Measurements from ENCODE around the gene RRP36. TPM values are rescaled to one million over a fixed set of nuclear protein-coding genes. Genes with fewer than 3 reads are reported as not detected.

RRP36 gene
- total and polyA plus RNA-seq, 9 of the 15 experiments (the other 6 are each of a cell fraction or from before 2014, with no cell fraction given) = 27.6 to 150 (median 114) TPM

DNA sequence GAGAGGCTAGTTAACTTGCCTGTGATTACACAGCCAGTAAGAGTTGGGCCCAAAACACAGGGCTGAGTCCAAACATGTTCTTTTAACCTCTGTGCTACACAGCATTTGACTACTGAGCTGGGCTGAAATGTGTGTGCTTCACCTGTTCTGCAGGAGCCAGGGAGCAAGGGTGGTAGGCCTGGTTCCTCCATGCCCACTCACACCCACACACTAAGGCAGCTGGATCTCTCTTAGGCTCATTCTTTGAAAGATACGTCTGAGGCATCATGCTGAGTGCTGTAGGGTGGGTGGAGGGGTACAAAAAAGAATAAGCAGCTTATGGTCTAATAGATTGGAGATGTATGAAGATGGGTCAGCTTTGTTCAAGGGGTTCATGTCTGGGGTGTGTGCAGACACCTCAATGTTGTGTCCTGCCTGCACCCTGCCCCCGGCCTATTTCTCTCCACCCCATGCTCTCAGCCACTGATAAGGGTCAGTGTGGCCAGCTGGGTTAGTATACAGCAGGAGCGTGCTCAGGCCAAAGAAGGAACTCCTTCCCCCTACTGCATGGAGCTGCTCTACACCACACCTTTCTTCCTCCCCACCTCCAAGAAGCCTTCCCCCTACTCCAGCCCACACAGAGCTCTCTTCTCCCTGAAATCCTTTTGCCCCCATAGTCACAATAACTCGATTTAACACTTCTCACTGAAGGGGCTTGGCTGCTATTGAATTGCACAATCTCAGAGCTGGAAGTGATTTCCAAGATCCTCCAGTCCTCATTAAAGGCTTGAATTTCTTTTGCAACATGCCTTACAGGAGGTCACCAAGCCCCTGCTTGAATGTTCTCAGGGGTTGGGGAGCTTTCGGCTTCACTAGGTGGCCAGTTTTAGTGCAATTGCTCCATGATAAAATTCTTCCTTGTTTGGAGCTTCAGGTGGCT lies 33.6 kb upstream of the RRP36 start (continued):
- TF ChIP-seq RAD21 (CRISPR knock-in tag; conservative IDR thresholded peaks at IDR 0.05 in 1 of 2, IDR thresholded peaks at IDR 0.05 in 1 of 2) (no peak), MECOM (CRISPR knock-in tag; IDR thresholded peaks at IDR 0.05) (no peak), BMI1 (IDR thresholded peaks at IDR 0.05; ENCODE audit: low read length) (no peak), HMGN3 (IDR thresholded peaks at IDR 0.05; ENCODE audit: borderline replicate concordance, extremely low read depth, insufficient read length, low read depth, low read length) (no peak), HLTF (IDR thresholded peaks at IDR 0.05) (no peak), ZNF324 (CRISPR knock-in tag; IDR thresholded peaks at IDR 0.05) (no peak), NCOA6 (IDR thresholded peaks at IDR 0.05) (no peak), NRF1 (conservative IDR thresholded peaks at IDR 0.05 in 1 of 2, IDR thresholded peaks at IDR 0.05 in 1 of 2) (peak; percentile 64 to 72), ZNF143 (CRISPR knock-in tag; IDR thresholded peaks at IDR 0.05) (no peak), EP400 (IDR thresholded peaks at IDR 0.05) (no peak), ZNF584 (CRISPR knock-in tag; IDR thresholded peaks at IDR 0.05; ENCODE audit: low read depth) (no peak), LCOR (CRISPR knock-in tag; IDR thresholded peaks at IDR 0.05) (no peak)
- TF ChIP-seq, protein P1, sequence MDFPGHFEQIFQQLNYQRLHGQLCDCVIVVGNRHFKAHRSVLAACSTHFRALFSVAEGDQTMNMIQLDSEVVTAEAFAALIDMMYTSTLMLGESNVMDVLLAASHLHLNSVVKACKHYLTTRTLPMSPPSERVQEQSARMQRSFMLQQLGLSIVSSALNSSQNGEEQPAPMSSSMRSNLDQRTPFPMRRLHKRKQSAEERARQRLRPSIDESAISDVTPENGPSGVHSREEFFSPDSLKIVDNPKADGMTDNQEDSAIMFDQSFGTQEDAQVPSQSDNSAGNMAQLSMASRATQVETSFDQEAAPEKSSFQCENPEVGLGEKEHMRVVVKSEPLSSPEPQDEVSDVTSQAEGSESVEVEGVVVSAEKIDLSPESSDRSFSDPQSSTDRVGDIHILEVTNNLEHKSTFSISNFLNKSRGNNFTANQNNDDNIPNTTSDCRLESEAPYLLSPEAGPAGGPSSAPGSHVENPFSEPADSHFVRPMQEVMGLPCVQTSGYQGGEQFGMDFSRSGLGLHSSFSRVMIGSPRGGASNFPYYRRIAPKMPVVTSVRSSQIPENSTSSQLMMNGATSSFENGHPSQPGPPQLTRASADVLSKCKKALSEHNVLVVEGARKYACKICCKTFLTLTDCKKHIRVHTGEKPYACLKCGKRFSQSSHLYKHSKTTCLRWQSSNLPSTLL (IDR thresholded peaks at IDR 0.05) = no peak
- TF ChIP-seq, protein P2, sequence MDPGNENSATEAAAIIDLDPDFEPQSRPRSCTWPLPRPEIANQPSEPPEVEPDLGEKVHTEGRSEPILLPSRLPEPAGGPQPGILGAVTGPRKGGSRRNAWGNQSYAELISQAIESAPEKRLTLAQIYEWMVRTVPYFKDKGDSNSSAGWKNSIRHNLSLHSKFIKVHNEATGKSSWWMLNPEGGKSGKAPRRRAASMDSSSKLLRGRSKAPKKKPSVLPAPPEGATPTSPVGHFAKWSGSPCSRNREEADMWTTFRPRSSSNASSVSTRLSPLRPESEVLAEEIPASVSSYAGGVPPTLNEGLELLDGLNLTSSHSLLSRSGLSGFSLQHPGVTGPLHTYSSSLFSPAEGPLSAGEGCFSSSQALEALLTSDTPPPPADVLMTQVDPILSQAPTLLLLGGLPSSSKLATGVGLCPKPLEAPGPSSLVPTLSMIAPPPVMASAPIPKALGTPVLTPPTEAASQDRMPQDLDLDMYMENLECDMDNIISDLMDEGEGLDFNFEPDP (CRISPR knock-in tag; IDR thresholded peaks at IDR 0.05) = no peak
- TF ChIP-seq, protein P3, sequence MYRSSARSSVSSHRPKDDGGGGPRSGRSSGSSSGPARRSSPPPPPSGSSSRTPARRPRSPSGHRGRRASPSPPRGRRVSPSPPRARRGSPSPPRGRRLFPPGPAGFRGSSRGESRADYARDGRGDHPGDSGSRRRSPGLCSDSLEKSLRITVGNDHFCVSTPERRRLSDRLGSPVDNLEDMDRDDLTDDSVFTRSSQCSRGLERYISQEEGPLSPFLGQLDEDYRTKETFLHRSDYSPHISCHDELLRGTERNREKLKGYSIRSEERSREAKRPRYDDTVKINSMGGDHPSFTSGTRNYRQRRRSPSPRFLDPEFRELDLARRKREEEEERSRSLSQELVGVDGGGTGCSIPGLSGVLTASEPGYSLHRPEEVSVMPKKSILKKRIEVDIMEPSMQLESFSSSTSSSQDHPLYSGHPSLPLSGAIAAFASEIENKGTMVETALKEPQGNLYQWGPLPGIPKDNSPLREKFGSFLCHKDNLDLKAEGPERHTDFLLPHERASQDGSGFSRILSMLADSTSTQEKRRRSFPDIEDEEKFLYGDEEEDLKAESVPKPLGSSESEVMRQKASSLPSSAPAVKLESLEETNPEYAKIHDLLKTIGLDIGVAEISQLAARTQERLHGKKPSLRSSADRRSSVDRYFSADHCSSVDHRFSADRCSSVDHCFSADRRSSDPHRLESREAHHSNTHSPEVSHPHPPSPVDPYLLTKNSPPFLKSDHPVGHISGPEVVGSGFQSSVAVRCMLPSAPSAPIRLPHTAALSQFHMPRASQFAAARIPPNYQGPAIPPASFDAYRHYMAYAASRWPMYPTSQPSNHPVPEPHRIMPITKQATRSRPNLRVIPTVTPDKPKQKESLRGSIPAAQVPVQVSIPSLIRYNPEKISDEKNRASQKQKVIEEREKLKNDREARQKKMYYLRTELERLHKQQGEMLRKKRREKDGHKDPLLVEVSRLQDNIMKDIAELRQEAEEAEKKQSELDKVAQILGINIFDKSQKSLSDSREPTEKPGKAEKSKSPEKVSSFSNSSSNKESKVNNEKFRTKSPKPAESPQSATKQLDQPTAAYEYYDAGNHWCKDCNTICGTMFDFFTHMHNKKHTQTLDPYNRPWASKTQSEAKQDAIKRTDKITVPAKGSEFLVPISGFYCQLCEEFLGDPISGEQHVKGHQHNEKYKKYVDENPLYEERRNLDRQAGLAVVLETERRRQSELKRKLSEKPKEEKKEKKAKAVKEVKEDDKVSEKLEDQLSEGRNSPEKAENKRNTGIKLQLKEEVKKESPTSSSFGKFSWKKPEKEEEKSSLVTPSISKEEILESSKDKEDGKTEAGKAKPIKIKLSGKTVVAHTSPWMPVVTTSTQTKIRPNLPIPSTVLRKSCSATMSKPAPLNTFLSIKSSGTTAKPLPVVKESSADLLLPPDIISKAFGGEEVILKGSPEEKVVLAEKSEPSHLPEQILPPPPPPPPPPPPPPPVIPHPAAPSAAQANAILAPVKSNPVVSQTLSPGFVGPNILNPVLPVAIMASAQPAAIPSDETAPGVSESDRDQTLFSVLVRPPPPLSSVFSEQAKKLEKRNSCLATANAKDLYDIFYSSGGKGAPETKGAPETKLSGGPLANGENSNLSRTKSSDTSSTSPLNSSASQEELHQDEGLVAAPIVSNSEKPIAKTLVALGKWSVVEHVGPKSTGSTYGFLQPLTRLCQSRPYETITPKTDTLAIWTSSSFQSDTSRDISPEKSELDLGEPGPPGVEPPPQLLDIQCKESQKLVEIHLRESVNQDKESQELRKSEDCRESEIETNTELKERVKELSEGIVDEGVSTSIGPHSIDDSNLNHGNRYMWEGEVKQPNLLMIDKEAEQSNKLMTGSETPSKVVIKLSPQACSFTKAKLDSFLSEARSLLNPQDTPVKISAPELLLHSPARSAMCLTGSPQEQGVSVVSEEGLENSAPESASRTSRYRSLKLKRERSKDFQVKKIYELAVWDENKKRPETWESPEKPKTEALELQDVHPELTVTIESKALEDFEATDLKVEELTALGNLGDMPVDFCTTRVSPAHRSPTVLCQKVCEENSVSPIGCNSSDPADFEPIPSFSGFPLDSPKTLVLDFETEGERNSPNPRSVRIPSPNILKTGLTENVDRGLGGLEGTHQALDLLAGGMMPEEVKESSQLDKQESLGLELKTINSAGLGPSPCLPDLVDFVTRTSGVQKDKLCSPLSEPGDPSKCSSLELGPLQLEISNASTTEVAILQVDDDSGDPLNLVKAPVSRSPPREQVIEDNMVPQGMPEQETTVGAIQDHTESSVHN (IDR thresholded peaks at IDR 0.05; ENCODE audit: borderline replicate concordance in 1 of 2, low read depth in 1 of 2) = no peak

Measured in K562 (cell line).